ENCODE data around the gene BCAP29. TPM values are rescaled to one million over a fixed set of nuclear protein-coding genes. Genes with fewer than 3 reads are reported as not detected.

BCAP29 gene
- total and polyA plus RNA-seq, 9 of the 15 experiments (the other 6 are each of a cell fraction or from before 2014, with no cell fraction given) = 63.4 to 137 (median 79.7) TPM

DNA sequence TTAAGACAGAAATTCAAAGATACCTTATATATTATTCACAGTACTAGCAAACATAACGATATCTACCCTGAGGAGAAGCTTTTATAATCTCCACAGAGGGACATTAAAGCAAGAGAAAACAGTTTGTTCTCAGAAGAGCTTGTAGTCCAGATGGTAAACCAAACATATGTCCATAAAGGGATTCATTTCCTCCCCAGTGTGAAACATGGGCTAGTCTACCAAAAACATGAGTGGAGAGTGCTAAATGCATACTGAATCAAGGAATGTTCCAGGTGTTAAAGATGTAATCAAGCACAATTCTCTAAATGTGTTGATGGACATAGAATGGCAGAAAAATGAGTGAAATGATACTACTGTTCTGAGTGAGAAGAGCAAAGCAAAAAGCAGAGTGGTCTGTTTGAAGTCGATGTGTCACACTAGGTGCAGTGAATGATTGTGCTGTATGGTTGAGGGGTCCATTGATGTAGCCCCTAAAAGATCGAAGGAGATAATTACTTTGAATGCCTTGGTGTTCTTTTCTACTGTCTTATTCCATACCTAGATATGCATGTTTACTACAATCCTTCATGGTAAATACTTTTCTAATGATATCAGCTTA is 25.3 kb downstream of the BCAP29 start:
- Histone ChIP-seq H3K4me1 (replicated peaks in 1 of 2; ENCODE audit: control insufficient read depth in 2 of 2, insufficient read depth in 2 of 2, low read length in 2 of 2) (no peaks in the 10 kb centered on the region), H3K79me2 (ENCODE audit: control insufficient read depth, insufficient read depth, low read length) (no peaks in the 10 kb centered on the region), H3K9me1 (ENCODE audit: control insufficient read depth, insufficient read depth, low read length) (no peaks in the 10 kb centered on the region), H3K4me3 (no peak overlapping the region), H3K9me3 (replicated peaks; ENCODE audit: control insufficient read depth, insufficient read depth, low read depth, low read length) (no peaks in the 10 kb centered on the region), H2AFZ (ENCODE audit: low read depth, low read length) (no peak overlapping the region), H3K4me2 (ENCODE audit: insufficient read depth, low read length) (no peak overlapping the region), H3K27me3 (ENCODE audit: control insufficient read depth in 2 of 2, insufficient read depth in 2 of 2, low read length in 2 of 2) (no peaks in the 10 kb centered on the region), H3K9ac (ENCODE audit: insufficient read depth in 1 of 2, low read depth in 2 of 2, low read length in 2 of 2) (no peak overlapping the region), H3K36me3 (ENCODE audit: control insufficient read depth, insufficient read depth, low read length) (peaks cover 49% of the 10 kb centered on the region), H4K20me1 (replicated peaks; ENCODE audit: control insufficient read depth, insufficient read depth, low read length) (no peaks in the 10 kb centered on the region), H3K27ac (ENCODE audit: extremely low read depth, low read depth, low read length) (no peak overlapping the region)
- FAIRE-seq (peak; percentile 6), DNase-seq (ENCODE audit: extremely low read depth in 1 of 4, low spot score in 3 of 4) (no peak), ATAC-seq (no peak)
- ChIA-PET POLR2A (interaction anchor here (1.1 to 1.9 kb wide), 6 partner anchors 8 to 25 kb away, joined by 3 to 11 read pairs (median 5); no protein-coding TSS in a partner anchor), CTCF (ENCODE audit: low intra/inter-chr PET ratio) (no interaction called here)
- intact Hi-C loops (cut with micrococcal nuclease) = no loop called here
- no TSS peak for BruUV-seq (replicated peaks)
- WGBS (ENCODE audit: insufficient coverage, low coverage, missing lambda C conversion rate) = 78% methylated on average over 3 of the region's 3 CpGs
- no peak for TF ChIP-seq SMAD3 (CRISPR knock-in tag; conservative IDR thresholded peaks at IDR 0.05)
- TF ChIP-seq ZFPM2 (CRISPR knock-in tag; IDR thresholded peaks at IDR 0.05) = no peak
- TF ChIP-seq ZFP1 (CRISPR knock-in tag; IDR thresholded peaks at IDR 0.05) = no peak
- no peak for TF ChIP-seq FOS (IDR thresholded peaks at IDR 0.05; ENCODE audit: extremely low read depth, insufficient read length)
- TF ChIP-seq ZNF444 (CRISPR knock-in tag; IDR thresholded peaks at IDR 0.05) = no peak
- TF ChIP-seq NONO (IDR thresholded peaks at IDR 0.05; ENCODE audit: low read depth in 2 of 2, low read length in 1 of 2) = no peak
- 0 out of 2 replicates have a peak, but pooled peaks have one; percentile 22 for TF ChIP-seq NR2C1 (IDR thresholded peaks at IDR 0.05)
- no peak for TF ChIP-seq NR2C1 (tag; IDR thresholded peaks at IDR 0.05)
- in situ Hi-C loops (cut with MboI) = no loop called here
